Measurements from ENCODE around the gene PTTG2.

The PTTG2 gene

GRCh38 chr4:37988670-37989069 is 28.5 kb downstream of the PTTG2 start:
- DNase-seq (ENCODE audit: low read depth in 2 of 2), result no peak

DNA sequence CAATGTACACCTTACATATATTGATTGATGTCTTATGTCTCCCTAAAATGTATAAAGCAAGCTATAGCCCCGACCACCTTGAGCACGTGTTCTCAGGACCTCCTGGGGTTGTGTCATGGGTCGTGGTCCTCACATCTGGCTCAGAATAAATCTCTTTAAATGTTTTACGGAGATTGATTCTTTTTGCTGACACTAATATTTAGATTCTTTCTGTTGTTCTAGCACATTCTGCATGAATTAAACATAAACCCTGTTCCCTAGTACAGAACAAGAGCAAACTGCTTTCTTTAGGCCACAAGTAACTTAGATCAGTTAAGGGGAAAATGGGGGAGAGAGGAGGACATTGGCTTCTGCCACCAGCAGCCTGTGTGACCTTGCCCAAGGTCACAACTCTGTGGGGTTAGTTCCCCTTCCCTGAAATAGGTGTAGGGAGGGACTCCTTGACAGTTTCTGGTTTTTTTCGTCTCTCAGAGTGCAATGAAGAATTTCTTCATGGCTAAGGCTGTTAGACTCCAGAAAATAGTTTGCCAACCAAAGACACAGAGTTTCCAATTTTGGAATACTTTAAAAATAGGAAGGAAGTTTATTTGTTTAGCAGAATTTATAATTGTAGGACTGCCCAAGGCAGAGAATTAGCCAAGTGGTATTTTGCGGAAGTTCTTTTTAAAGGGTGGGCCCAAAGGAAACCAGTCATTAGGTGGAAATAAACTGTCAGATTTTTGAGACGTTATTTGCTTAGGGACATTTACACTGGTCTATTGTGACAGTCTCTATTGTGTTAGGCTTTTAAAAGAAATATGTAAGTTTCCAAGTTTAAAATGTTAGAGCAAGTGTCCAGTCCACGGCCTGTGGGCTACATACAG is 29.4 kb downstream of the PTTG2 start:
- DNase-seq (ENCODE audit: low read depth in 2 of 2), result no peak

GRCh38 chr4:37990731-37991245 is 30.6 kb downstream of the PTTG2 start:
- no peak for DNase-seq (ENCODE audit: low read depth in 2 of 2)

DNA sequence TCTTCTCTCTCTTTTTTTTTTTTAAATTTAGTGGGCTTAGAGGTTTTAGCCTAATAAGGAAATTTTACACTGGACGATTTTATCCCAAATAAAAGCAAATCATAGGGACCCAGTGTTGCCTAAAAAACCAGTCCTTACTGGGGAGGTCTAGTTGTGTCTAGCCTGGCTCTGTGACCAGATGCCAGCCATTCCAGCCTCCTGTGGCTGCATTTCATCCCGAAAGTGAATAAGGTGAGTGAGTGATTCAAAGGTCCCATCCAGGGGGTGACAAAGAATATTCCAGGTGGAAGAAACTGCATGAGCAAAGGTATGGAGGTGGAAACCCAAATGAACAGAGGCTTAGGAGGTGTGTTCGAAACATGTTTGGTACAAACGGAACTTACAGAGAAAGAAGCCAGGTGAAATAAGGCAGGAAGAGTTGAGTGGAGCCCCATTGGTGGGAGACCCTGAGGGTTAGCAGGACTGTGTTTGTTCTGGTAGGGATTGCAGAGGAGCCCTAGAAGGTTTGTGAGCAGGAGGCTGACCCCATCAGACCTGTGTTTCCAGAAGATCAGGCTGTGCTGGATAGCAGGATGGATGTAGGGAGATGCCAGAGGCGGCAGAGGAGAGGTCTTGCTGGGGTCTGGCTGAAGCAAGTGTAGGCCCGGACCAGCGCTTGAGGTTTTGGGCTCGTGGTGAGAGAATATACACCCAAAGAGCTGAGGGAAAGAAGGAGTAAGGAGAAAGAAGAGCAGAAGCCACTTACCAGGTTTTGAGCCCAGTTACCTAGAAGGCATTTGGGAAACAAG is 31.6 kb downstream of the PTTG2 start:
- no peak for DNase-seq (ENCODE audit: low read depth in 2 of 2)

DNA sequence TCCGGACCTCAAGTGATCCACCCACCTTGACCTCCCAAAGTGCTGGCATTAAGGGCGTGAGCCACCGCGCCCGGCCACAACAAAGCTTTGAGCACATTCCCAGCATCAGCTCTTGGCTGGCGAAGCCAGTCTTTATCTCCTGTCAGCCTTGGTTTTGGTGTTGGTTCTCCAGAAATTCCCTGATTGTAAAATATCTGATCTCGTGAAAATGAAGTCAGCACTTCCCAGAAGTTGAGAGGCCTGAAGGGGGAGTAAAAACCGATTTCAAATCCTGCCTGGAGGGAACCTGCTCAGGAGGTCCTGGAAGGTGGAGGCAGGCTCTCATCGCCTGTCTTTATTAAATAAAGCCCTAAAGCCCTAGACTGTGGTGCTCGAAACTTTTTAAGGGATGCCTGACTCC is 33.6 kb downstream of the PTTG2 start:
- no peak for DNase-seq (ENCODE audit: low read depth in 2 of 2)

- no peak for DNase-seq (ENCODE audit: low read depth in 2 of 2)
These were observed 34.4 kb downstream of the PTTG2 start for GRCh38 chr4:37994569-37994968.

GRCh38 chr4:37995299-37995821 is 35.2 kb downstream of the PTTG2 start:
- no peak for DNase-seq (ENCODE audit: low read depth in 2 of 2)

- DNase-seq (ENCODE audit: low read depth in 2 of 2), result no peak
These were observed 36.0 kb downstream of the PTTG2 start for GRCh38 chr4:37995981-37996775.

DNA sequence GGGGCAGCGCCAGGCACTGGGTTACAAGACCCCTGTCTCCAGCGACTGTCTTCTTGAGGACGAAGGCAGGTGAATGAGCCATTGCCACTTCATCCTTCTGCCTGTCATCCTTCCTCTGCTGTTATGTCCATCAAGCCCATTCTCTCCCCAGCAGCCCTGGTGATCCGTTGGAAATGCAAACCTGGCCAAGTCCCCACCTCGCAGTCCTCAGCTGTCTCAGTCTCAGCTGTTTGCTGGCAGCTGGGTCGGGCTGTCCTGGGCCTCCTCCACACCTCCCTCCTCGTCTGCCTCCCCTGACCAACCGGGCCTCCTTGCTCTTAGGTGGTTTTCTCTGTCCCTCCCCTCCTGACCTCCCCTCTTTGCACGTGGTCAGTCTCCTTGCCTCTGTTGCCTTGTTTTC is 38.0 kb downstream of the PTTG2 start:
- no peak for DNase-seq (ENCODE audit: low read depth in 2 of 2)

DNA sequence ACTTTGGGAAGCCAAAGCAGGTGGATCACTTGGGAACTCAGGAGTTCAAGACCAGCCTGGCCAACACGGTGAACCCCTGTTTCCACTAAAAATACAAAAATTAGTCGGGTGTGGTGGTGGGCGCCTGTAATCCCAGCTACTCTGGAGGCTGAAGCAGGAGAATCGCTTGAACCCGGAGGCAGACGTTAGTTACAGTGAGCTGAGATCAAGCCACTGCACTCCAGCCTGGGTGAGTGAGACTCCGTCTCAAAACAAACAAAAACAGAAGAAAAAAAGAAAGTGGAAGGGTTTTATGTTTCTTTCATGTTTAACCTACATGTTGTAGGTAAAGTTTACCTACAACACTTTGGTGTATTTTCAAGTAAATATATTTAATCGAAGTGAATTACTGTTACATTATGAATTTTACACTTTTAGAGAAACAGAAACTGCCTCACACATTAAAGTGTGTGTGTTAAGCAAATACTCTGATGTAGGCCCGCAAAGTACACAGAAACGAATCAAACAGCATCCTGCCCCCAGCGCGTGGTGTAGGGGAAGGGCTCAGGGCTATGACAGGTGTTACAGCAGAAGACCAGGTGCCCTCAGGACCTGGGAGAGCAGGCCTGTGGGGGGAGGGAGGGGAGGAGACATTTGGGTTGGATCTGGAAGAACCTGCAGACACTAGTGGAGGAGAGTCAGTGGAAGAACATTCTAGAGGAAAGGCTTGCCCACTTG is 39.0 kb downstream of the PTTG2 start:
- no peak for DNase-seq (ENCODE audit: low read depth in 2 of 2)

GRCh38 chr4:37999965-38000364 is 39.8 kb downstream of the PTTG2 start:
- DNase-seq (ENCODE audit: low read depth in 2 of 2), result no peak

GRCh38 chr4:38001927-38002326 is 41.7 kb downstream of the PTTG2 start:
- no peak for DNase-seq (ENCODE audit: low read depth in 2 of 2)

DNA sequence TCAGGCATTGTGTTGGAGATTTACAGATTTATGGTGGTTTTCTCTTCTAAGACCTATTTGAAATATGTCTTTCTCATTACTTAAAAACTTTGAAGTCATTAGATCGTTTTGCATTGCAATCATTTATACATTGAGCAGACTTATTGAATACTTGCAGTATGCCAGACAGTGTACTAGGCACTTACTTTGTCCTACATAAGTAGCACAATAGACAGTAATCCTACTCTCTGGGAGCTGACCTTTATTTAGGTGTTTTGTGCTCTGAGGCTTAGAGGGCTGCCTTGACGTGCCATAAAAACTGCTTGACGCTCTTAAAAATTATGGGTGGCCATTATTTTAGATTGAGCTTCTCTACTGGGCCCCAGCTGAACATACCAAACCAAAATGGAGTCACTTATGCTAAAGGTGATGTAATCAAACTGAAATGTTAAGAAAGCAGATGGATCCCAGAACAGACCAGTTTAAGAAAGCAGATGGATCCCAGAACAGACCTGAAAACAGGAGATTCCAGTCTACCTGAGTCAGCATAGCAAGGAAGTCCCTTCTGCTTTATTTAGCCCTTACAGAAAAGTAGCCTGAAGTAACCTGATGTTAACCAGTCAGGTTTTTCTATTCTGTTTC is 42.4 kb downstream of the PTTG2 start:
- no peak for DNase-seq (ENCODE audit: low read depth in 2 of 2)

DNA sequence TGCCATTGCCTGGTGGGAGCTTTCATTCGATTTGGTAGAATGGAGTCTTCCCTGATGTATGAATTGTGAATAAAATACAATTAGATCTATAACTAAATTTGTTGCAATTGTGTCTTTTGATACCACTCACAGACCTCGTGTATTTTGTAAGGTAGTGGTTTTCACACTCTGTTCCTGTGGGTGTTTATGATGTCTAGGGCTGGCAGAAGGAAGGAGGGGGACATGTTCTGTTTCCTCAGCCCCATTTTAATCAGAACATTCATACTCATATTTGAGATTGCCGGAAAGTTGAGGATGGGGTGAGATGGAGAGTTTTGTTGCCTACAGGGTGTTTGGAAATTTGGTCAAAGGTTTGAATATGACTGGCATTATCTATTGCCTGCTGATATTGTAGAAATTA is 42.9 kb downstream of the PTTG2 start:
- DNase-seq (ENCODE audit: low read depth in 2 of 2), result no peak

GRCh38 chr4:38003628-38004027 is 43.4 kb downstream of the PTTG2 start:
- no peak for DNase-seq (ENCODE audit: low read depth in 2 of 2)

DNA sequence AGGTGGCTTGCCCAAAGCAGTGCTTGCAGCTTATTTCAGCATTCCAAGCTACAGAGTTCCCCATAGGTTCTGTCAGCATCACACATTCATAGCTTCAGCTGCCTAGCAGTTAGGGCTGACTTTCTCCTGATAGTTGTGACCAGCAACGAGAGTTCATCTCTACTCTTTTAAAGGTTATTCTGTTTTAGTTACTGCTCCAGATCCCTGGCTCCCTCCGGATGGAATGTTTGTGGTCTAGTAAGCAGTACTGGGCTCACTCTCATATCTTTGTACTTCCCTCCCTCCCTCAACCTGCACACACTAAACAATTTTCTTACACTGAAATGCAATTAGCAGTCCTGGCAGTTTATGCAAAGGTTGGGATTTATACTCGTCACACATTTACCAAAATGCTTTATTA is 43.9 kb downstream of the PTTG2 start:
- DNase-seq (ENCODE audit: low read depth in 2 of 2), result no peak

- no peak for DNase-seq (ENCODE audit: low read depth in 2 of 2)
These were observed 44.7 kb downstream of the PTTG2 start for GRCh38 chr4:38004887-38005286.

DNA sequence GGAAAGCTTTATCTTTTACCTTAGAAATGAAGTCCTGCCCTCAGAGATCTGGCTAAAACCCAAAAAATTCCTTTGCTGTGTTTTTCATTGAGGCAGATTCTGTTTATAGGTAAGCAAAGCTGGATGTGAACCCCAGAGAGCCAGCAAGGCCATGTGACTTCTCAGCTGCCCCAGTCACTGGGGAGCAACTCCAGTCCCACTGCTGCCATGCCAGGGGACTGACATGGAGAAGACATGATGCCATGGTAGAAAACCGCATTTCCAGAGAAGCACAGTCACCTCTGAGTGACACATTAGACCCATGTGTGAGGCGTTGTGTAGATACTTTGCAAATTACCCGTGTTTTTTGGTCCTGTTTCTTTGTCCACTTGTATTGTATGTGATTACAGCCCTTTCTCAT is 45.4 kb downstream of the PTTG2 start:
- no peak for DNase-seq (ENCODE audit: low read depth in 2 of 2)

DNA sequence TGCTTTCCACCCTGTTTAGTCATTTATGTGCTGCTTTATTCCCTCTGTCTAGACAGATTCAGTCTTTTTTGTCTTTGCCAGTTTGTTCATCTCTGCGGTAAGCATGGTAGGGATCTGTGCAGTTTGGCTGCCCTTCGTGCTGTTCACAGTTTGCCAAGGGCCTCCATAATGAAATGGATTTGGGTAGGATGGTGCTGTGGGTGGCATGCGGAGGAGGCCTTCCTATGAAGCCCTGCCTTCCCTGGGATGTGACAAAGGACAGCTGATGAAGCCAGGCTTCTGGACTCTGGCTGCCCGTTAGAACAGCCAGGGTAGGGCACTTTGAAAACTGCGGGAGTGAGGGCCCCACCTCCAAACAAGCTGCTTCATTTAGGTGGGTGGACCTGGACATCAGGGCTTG is 47.4 kb downstream of the PTTG2 start:
- no peak for DNase-seq (ENCODE audit: low read depth in 2 of 2)

DNA sequence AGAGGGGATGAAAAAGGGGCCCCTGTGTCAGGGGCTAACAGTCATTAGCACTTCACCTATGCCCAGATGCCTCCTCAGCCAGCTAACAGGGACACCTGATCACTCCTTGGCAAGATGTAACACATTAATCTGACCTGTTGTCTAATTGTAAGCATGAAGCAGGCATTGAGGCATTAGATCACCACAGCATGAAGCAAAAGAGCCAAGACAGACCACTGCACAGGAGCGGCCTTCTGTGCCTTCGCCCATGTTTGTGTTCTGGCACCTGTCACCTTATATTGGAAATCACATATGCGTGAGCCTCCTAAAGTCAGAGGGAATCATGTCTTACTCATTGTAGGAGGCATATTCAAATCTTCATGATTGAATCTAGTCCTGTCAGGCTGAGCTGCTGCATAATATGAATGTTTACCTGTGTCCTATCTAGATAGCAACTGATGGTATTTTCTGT is 48.4 kb downstream of the PTTG2 start:
- no peak for DNase-seq (ENCODE audit: low read depth in 2 of 2)

- DNase-seq (ENCODE audit: low read depth in 2 of 2), result no peak
These were observed 49.2 kb downstream of the PTTG2 start for GRCh38 chr4:38009421-38009820.

Measured in fibroblast of skin of left quadriceps (primary cell).